Measurements from ENCODE around the gene S100A4.

DNA sequence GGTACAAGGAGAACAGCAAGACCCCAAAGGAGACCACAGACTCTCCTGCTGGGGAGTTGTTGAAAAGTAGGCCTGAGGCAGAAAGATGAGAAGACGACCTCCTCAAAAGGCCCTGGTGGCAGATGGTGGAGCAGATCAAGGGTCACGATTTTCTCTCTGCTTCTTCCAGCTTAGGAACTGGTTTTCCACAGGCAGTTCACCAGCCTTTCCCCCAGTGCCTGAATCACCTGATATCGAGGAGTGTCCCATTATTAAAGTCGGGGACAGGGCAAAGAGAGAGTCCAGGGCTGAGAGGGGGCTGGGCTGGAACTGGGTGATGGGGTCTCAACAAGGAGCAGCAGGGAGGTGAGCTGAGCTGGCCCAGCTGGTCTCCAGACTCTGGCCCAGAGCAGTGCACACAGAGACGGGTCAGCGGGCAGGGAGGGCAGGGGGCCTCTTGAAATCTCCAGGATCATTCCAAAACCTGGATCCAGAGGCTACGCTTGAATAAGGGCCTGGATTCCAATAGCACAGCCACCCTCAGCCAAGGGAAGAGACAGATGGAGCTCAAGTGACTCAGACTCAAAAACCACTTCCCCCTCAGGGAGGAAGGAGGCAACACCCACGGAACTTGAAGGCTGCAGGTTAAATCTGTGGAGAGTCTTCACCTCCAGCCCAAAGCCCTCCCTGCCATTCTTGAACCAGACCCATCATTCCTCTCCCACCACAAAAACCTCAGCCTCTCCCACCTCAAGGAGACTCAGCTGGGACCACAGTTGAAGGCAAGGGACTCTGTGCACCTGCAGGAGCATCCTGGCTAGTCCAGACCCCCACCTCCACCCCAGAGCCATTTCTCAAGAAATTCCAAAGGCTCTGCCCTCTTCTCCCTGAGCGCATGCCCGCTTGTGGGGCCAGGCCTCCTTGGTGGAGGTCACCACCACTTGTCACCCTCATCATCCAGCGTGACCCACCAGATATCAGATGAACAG is 4.9 kb downstream of the S100A4 start, which contains the start of gene S100A5:
- TF ChIP-seq, protein P1, sequence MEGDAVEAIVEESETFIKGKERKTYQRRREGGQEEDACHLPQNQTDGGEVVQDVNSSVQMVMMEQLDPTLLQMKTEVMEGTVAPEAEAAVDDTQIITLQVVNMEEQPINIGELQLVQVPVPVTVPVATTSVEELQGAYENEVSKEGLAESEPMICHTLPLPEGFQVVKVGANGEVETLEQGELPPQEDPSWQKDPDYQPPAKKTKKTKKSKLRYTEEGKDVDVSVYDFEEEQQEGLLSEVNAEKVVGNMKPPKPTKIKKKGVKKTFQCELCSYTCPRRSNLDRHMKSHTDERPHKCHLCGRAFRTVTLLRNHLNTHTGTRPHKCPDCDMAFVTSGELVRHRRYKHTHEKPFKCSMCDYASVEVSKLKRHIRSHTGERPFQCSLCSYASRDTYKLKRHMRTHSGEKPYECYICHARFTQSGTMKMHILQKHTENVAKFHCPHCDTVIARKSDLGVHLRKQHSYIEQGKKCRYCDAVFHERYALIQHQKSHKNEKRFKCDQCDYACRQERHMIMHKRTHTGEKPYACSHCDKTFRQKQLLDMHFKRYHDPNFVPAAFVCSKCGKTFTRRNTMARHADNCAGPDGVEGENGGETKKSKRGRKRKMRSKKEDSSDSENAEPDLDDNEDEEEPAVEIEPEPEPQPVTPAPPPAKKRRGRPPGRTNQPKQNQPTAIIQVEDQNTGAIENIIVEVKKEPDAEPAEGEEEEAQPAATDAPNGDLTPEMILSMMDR (IDR thresholded peaks at IDR 0.05) = no peak
- no peak for TF ChIP-seq POLR2A (IDR thresholded peaks at IDR 0.05)

Data from testis (tissue), 2 donors.